Caco-2 (cell line): ENCODE results near the gene WNT3A. TPM values are rescaled to one million over a fixed set of nuclear protein-coding genes. Genes with fewer than 3 reads are reported as not detected.

Experiments used
- BruUV-seq: library from RNA; stranded (reverse); fragments of 400-500 nt; replicated peaks from 2 replicates; lab custom pipeline; 2021; lab: Mats Ljungman, UMichigan
- CTCF ChIA-PET: fragments of 300-600 bp; sonication (Branson Sonifier 250); formaldehyde crosslinking; loops from one replicate; lab custom pipeline; 2022; ENCODE audit warnings: antibody characterized with exemption; lab: Charles Lee
- POLR2A ChIA-PET: fragments of 300-600 bp; sonication (Branson Sonifier 250); formaldehyde crosslinking; loops from one replicate; lab custom pipeline; 2022; ENCODE audit warnings: antibody characterized with exemption; lab: Charles Lee
- DNase-seq, 2 experiments: peaks; one replicate each; pipeline versions ENCODE4 v3.0.0 to v3.0.0-alpha.2; 2020 to 2022
- H3K27me3 ChIP-seq: replicated peaks from 2 replicates; pipeline ENCODE4 v1.6.0; 2011; ENCODE audit warnings: low read length; ENCODE audit not compliant: control insufficient read depth, insufficient read depth
- H3K36me3 ChIP-seq: 2 replicates; pipeline ENCODE4 v1.5.1; 2011; ENCODE audit warnings: low read length; ENCODE audit not compliant: control insufficient read depth, insufficient read depth
- H3K4me1 ChIP-seq: fragments of 250-450 bp; sonication (Bioruptor Pico); 2 replicates; pipeline ENCODE4 v1.5.1; 2020; ENCODE audit warnings: mild to moderate bottlenecking
- H3K4me3 ChIP-seq: 2 replicates; pipeline ENCODE4 v1.5.1; 2011; ENCODE audit warnings: low read depth, mild to moderate bottlenecking, control low read depth, low read length
- H3K9me3 ChIP-seq: fragments of 250-450 bp; sonication (Bioruptor Pico); 2 replicates; pipeline ENCODE4 v1.5.1; 2020; ENCODE audit warnings: mild to moderate bottlenecking, moderate library complexity
- H3K27ac Mint-ChIP-seq: one replicate; pipeline ENCODE4 v1.8.0; 2022; ENCODE audit warnings: mixed read lengths; ENCODE audit not compliant: unreplicated experiment
- H3K27me3 Mint-ChIP-seq: one replicate; pipeline ENCODE4 v1.8.0; 2022; ENCODE audit warnings: mixed read lengths; ENCODE audit not compliant: insufficient read depth, unreplicated experiment
- H3K36me3 Mint-ChIP-seq: one replicate; pipeline ENCODE4 v1.8.0; 2022; ENCODE audit warnings: mild to moderate bottlenecking, mixed read lengths; ENCODE audit not compliant: insufficient read depth, unreplicated experiment
- H3K4me1 Mint-ChIP-seq: one replicate; pipeline ENCODE4 v1.8.0; 2022; ENCODE audit warnings: low read depth, mixed read lengths; ENCODE audit not compliant: unreplicated experiment
- H3K4me3 Mint-ChIP-seq: one replicate; pipeline ENCODE4 v1.8.0; 2022; ENCODE audit warnings: mild to moderate bottlenecking, moderate library complexity, mixed read lengths; ENCODE audit not compliant: unreplicated experiment
- H3K9me3 Mint-ChIP-seq: one replicate; pipeline ENCODE4 v1.8.0; 2022; ENCODE audit warnings: mixed read lengths; ENCODE audit not compliant: unreplicated experiment
- intact Hi-C: fragments of 100-400 bp; cut with micrococcal nuclease; formaldehyde crosslinking; loops from one replicate; pipeline ENCODE4 v1.10.0; 2022; ENCODE audit not compliant: unreplicated experiment
- total RNA-seq: library from RNA; stranded (reverse); gene quantifications from 2 replicates; pipeline ENCODE4 v1.2.3, GENCODE V29; 2022
- TF ChIP-seq, protein P1 (sequence below), 2 experiments: fragments of 200-600 bp in 1 of 2; IDR thresholded peaks; 1 replicate in 1 of 2; 2 replicates in 1 of 2; pipeline versions ENCODE4 v1.5.1 to v1.8.0; 2011 to 2022; ENCODE audit warnings: antibody characterized with exemption in 1 of 2, control low read depth in 1 of 2, inconsistent platforms in 1 of 2, low read depth in 1 of 2, low read length in 1 of 2, mild to moderate bottlenecking in 1 of 2, moderate library complexity in 1 of 2; ENCODE audit not compliant: insufficient read depth in 1 of 2, severe bottlenecking in 1 of 2, unreplicated experiment in 1 of 2

Gene WNT3A
- total RNA-seq, 1 experiment from 2014 or later: 0.09 TPM

DNA sequence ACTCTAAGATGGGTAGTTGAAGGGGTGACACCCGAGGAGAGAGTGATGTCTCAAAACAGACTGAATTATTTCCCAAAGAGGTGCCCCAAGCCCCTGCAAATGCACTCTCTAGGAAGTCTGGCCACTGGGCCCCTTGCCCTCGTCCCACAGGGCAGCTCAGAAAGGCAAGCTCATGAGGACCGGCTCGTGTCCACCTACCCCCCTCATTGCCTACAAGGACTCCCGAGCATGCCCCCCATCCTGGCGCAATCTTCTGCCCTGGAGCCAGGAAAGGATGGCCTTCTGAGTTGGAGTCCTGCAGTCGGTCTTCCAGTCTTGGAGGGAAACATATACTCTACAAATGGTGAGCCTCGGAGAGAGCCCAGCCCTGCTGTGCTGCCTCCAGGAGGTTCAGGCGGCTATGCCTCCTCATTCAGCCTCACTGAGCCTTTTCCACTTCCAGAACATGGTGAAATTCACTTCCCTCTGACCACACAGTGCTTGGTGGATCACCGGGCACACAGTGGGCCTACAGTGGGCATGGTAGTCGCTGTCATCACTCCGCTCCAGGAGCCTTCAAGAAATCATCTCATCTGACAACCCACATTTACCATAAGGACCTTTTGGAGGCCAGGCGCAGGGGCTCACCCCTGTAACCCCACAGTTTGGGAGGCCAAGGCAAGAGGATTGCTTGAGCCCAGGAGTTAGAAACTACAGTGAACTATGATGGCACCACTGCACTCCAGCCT is 5.8 kb upstream of the WNT3A start:
- Histone ChIP-seq H3K36me3 (no peaks in the 10 kb centered on the region), H3K4me1 (no peaks in the 10 kb centered on the region), H3K27me3 (no peaks in the 10 kb centered on the region; the same call in 1 of the 2 replicates), H3K9me3 (peaks cover 10% of the 10 kb centered on the region; the same call in 1 of the 2 replicates), H3K4me3 (no peak overlapping the region)
- ChIA-PET CTCF (no interaction called here), POLR2A (no interaction called here)
- intact Hi-C loops: no loop called here
- Mint-ChIP-seq H3K27ac (no peak overlapping the region), H3K4me3 (no peak overlapping the region), H3K36me3 (no peaks in the 10 kb centered on the region), H3K27me3 (peaks cover 9% of the 10 kb centered on the region), H3K4me1 (no peaks in the 10 kb centered on the region), H3K9me3 (peaks cover 12% of the 10 kb centered on the region)
- no TSS peak for BruUV-seq
- DNase-seq: no peak
- TF ChIP-seq, protein P1, sequence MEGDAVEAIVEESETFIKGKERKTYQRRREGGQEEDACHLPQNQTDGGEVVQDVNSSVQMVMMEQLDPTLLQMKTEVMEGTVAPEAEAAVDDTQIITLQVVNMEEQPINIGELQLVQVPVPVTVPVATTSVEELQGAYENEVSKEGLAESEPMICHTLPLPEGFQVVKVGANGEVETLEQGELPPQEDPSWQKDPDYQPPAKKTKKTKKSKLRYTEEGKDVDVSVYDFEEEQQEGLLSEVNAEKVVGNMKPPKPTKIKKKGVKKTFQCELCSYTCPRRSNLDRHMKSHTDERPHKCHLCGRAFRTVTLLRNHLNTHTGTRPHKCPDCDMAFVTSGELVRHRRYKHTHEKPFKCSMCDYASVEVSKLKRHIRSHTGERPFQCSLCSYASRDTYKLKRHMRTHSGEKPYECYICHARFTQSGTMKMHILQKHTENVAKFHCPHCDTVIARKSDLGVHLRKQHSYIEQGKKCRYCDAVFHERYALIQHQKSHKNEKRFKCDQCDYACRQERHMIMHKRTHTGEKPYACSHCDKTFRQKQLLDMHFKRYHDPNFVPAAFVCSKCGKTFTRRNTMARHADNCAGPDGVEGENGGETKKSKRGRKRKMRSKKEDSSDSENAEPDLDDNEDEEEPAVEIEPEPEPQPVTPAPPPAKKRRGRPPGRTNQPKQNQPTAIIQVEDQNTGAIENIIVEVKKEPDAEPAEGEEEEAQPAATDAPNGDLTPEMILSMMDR (IDR thresholded peaks at IDR 0.05; ENCODE audit: insufficient read depth in 1 of 2, low read depth in 1 of 2, low read length in 1 of 2, severe bottlenecking in 1 of 2, unreplicated experiment in 1 of 2): no peak

DNA sequence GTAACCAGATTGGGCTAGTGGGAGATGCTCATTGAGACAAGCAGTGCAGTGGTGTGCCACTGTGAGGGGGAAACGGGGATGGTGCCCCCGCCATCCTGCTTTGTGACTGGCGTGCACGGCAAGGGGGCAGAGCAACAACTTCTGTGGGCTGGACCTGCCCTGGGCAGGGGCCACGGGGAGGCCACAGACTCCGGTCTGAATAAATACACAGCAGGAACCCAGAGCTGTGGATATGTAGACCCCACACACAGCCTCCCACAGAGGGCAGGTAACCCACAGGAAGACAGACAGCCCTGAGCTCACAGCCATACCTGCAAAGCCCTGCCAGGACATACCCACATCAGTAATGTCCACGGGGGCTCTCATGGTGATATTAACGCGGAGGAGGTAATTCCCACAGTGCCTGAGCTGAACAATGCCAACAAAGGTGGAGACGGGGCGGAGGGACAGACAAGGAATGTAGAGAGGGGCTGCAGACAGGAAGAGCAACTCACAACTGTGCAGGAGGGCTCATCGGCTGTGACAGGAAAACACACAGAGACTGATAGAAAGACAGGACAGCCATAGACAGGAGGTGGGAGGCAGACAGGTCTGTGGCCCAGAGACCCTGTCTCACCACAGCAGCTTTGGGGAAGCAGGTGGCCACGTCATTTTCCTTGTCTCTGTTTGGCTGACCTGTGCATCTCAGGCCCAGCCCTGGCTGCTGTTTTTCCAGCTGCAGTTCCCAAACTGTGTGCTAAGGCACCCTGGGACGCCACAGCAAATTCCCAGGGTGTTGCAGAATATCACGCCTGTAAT is 4.9 kb upstream of the WNT3A start:
- Mint-ChIP-seq H3K9me3 (peaks cover 4% of the 10 kb centered on the region), H3K4me1 (no peaks in the 10 kb centered on the region), H3K4me3 (no peak overlapping the region), H3K36me3 (no peaks in the 10 kb centered on the region), H3K27me3 (peaks cover 9% of the 10 kb centered on the region), H3K27ac (no peak overlapping the region)
- ChIA-PET CTCF (no interaction called here), POLR2A (no interaction called here)
- intact Hi-C loops: no loop called here
- peaks cover 10% of the 10 kb centered on the region; the same call in 1 of the 2 replicates for H3K9me3 ChIP-seq
- no peak overlapping the region for H3K4me3 ChIP-seq
- BruUV-seq: no TSS peak
- H3K36me3 ChIP-seq: no peaks in the 10 kb centered on the region
- H3K27me3 ChIP-seq: no peaks in the 10 kb centered on the region; the same call in 1 of the 2 replicates
- no peaks in the 10 kb centered on the region for H3K4me1 ChIP-seq
- no peak for DNase-seq
- TF ChIP-seq, protein P1 (IDR thresholded peaks at IDR 0.05; ENCODE audit: insufficient read depth in 1 of 2, low read depth in 1 of 2, low read length in 1 of 2, severe bottlenecking in 1 of 2, unreplicated experiment in 1 of 2): no peak

DNA sequence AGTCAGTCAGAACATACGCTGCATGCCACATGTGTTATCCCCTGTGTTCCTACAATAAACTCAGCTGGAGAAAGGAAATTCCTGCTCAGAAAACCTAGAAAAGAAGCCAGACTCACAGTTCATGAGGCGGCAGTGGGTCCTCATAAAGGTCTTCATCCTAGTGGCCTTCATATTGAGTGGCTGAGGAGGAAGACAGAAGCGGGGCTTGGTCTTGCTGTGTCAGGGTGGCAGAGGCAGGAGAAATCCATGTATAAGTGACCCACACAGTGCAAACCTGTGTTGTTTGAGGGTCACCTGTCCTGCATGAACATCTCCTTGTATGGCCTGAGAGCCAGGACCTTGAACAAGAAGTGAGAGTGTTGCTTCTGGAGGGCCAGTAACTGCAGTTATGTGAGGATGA is 4.0 kb upstream of the WNT3A start:
- TF ChIP-seq, protein P1 (IDR thresholded peaks at IDR 0.05; ENCODE audit: insufficient read depth in 1 of 2, low read depth in 1 of 2, low read length in 1 of 2, severe bottlenecking in 1 of 2, unreplicated experiment in 1 of 2): no peak
- H3K4me1 ChIP-seq: 0 out of 2 replicates have a peak, but pooled peaks cover 4% of the 10 kb centered on the region
- H3K9me3 Mint-ChIP-seq: no peaks in the 10 kb centered on the region
- H3K27me3 ChIP-seq: no peaks in the 10 kb centered on the region; the same call in 1 of the 2 replicates
- H3K27ac Mint-ChIP-seq: no peak overlapping the region
- H3K36me3 Mint-ChIP-seq: no peaks in the 10 kb centered on the region
- no peaks in the 10 kb centered on the region for H3K36me3 ChIP-seq
- ChIA-PET POLR2A (no interaction called here), CTCF (no interaction called here)
- no peak for DNase-seq
- H3K27me3 Mint-ChIP-seq: peaks cover 15% of the 10 kb centered on the region
- intact Hi-C loops: no loop called here
- no peak overlapping the region for H3K4me3 Mint-ChIP-seq
- H3K4me3 ChIP-seq: no peak overlapping the region
- H3K4me1 Mint-ChIP-seq: no peaks in the 10 kb centered on the region
- peaks cover 1% of the 10 kb centered on the region; the same call in 1 of the 2 replicates for H3K9me3 ChIP-seq
- BruUV-seq: no TSS peak
